ENCODE results near the gene ABCC2.

ABCC2 gene

GRCh38 chr10:99805190-99805589, 22.8 kb downstream of the ABCC2 start:
- DNase-seq (ENCODE audit: low read depth): no peak

GRCh38 chr10:99806091-99806490, 23.7 kb downstream of the ABCC2 start:
- in situ Hi-C loops (cut with HindIII; ENCODE audit: low sequenced_read_pairs): no loop called here
- no peak for DNase-seq (ENCODE audit: low read depth)
- no peak for TF ChIP-seq CTCF (IDR thresholded peaks at IDR 0.05; ENCODE audit: low read depth, low read length, missing control alignments)
- no peak overlapping the region for H3K4me3 ChIP-seq (ENCODE audit: low read depth, low read length)

More at GRCh38 chr10:99805190-99805589, 22.8 kb downstream of the ABCC2 start:
- in situ Hi-C loops (cut with HindIII; ENCODE audit: low sequenced_read_pairs): no loop called here
- TF ChIP-seq CTCF (IDR thresholded peaks at IDR 0.05; ENCODE audit: low read depth, low read length, missing control alignments): no peak
- H3K4me3 ChIP-seq (ENCODE audit: low read depth, low read length): no peak overlapping the region

- in situ Hi-C loops (cut with HindIII; ENCODE audit: low sequenced_read_pairs): no loop called here
- DNase-seq (ENCODE audit: low read depth): no peak
- TF ChIP-seq CTCF (IDR thresholded peaks at IDR 0.05; ENCODE audit: low read depth, low read length, missing control alignments): no peak
- H3K4me3 ChIP-seq (ENCODE audit: low read depth, low read length): no peak overlapping the region
Observed at GRCh38 chr10:99807786-99808185, 25.3 kb downstream of the ABCC2 start.

GRCh38 chr10:99808270-99808669, 25.8 kb downstream of the ABCC2 start:
- no peak overlapping the region for H3K4me3 ChIP-seq (ENCODE audit: low read depth, low read length)
- in situ Hi-C loops (cut with HindIII; ENCODE audit: low sequenced_read_pairs): no loop called here
- no peak for DNase-seq (ENCODE audit: low read depth)
- TF ChIP-seq CTCF (IDR thresholded peaks at IDR 0.05; ENCODE audit: low read depth, low read length, missing control alignments): no peak

GRCh38 chr10:99809481-99809880, 27.0 kb downstream of the ABCC2 start:
- TF ChIP-seq CTCF (IDR thresholded peaks at IDR 0.05; ENCODE audit: low read depth, low read length, missing control alignments): no peak
- H3K4me3 ChIP-seq (ENCODE audit: low read depth, low read length): no peak overlapping the region
- no peak for DNase-seq (ENCODE audit: low read depth)
- in situ Hi-C loops (cut with HindIII; ENCODE audit: low sequenced_read_pairs): no loop called here

GRCh38 chr10:99809931-99810615, 27.6 kb downstream of the ABCC2 start:
- no peak for DNase-seq (ENCODE audit: low read depth)
- no peak overlapping the region for H3K4me3 ChIP-seq (ENCODE audit: low read depth, low read length)
- in situ Hi-C loops (cut with HindIII; ENCODE audit: low sequenced_read_pairs): no loop called here
- no peak for TF ChIP-seq CTCF (IDR thresholded peaks at IDR 0.05; ENCODE audit: low read depth, low read length, missing control alignments)
